Vagina (tissue), 2 donors: Measurements from ENCODE around the gene ZBTB11. TPM values are rescaled to one million over a fixed set of nuclear protein-coding genes. Genes with fewer than 3 reads are reported as not detected.
"Not testable (repeated sequence)": the region's sequence is repeated elsewhere in the genome, so short reads cannot be mapped to it uniquely, and the experiment has no call there.

ENCODE experiments used
- DNase-seq, 2 donors: peaks; one replicate each; pipeline ENCODE4 v3.0.0-alpha.2; 2017; ENCODE audit errors: extremely low spot score in 2 of 2
- H3K27ac ChIP-seq: fragments of 200-600 bp; sonication (generic); one replicate; pipeline ENCODE4 v1.5.1; 2019
- H3K27me3 ChIP-seq: fragments of 200-600 bp; sonication (generic); one replicate; pipeline ENCODE4 v1.5.1; 2019
- H3K36me3 ChIP-seq, 2 donors: fragments of 200-600 bp; sonication (generic); one replicate each; pipeline ENCODE4 v1.5.1; 2017 to 2019
- H3K4me1 ChIP-seq: fragments of 200-600 bp; sonication (generic); one replicate; pipeline ENCODE4 v1.5.1; 2019
- H3K4me3 ChIP-seq, 2 donors: fragments of 200-600 bp; sonication (generic); 1 replicate in 1 of 2; 2 replicates in 1 of 2; pipeline ENCODE4 v1.5.1; 2016 to 2019
- H3K9me3 ChIP-seq: fragments of 200-600 bp; sonication (generic); one replicate; pipeline ENCODE4 v1.5.1; 2019
- POLR2A ChIP-seq, 2 donors: fragments of 450-650 bp; IDR thresholded peaks; one replicate each; pipeline ENCODE4 v1.6.1; 2017; ENCODE audit warnings: antibody characterized with exemption in 2 of 2, mild to moderate bottlenecking in 2 of 2, moderate library complexity in 2 of 2
- POLR2AphosphoS5 ChIP-seq, 2 donors: sonication (generic); formaldehyde crosslinking; IDR thresholded peaks; one replicate each; pipeline ENCODE4 v1.9.0; 2017; ENCODE audit warnings: antibody characterized with exemption in 2 of 2, mild to moderate bottlenecking in 2 of 2, low read depth in 1 of 2; ENCODE audit not compliant: insufficient read depth in 1 of 2
- intact Hi-C: fragments of 100-400 bp; cut with DNase I; formaldehyde crosslinking; loops from one replicate; pipeline ENCODE4 v1.15.1; 2023
- total RNA-seq: library from RNA; depleted of rRNA; stranded (reverse); fragments of >200 nt; gene quantifications from one replicate; pipeline ENCODE4 v1.2.3, GENCODE V29; 2016
- TF ChIP-seq, protein P1 (sequence below), 3 experiments: fragments of 450-650 bp in 2 of 3; fragments of 200-600 bp in 1 of 3; sonication (generic) in 1 of 3; IDR thresholded peaks; one replicate each; pipeline ENCODE4 v1.5.1; 2017 to 2019; ENCODE audit warnings: antibody characterized with exemption in 3 of 3, mild to moderate bottlenecking in 2 of 3, moderate library complexity in 2 of 3

The ZBTB11 gene
- total RNA-seq, 1 donor from 2014 or later, result 27.5 TPM

GRCh38 chr3:101643009-101643844 is 33.7 kb downstream of the ZBTB11 start:
- intact Hi-C loops, result no loop called here
- H3K36me3 ChIP-seq, result peaks cover 0 to 3% of the 10 kb centered on the region in 2 donors
- no peak overlapping the region for H3K27ac ChIP-seq
- no peaks in the 10 kb centered on the region for H3K27me3 ChIP-seq
- peaks cover 7% of the 10 kb centered on the region for H3K4me1 ChIP-seq
- H3K9me3 ChIP-seq, result no peaks in the 10 kb centered on the region
- TF ChIP-seq POLR2A (IDR thresholded peaks at IDR 0.05) (no peak), POLR2AphosphoS5 (IDR thresholded peaks at IDR 0.05; ENCODE audit: insufficient read depth in 1 of 2, low read depth in 1 of 2) (no peak)
- TF ChIP-seq, protein P1, sequence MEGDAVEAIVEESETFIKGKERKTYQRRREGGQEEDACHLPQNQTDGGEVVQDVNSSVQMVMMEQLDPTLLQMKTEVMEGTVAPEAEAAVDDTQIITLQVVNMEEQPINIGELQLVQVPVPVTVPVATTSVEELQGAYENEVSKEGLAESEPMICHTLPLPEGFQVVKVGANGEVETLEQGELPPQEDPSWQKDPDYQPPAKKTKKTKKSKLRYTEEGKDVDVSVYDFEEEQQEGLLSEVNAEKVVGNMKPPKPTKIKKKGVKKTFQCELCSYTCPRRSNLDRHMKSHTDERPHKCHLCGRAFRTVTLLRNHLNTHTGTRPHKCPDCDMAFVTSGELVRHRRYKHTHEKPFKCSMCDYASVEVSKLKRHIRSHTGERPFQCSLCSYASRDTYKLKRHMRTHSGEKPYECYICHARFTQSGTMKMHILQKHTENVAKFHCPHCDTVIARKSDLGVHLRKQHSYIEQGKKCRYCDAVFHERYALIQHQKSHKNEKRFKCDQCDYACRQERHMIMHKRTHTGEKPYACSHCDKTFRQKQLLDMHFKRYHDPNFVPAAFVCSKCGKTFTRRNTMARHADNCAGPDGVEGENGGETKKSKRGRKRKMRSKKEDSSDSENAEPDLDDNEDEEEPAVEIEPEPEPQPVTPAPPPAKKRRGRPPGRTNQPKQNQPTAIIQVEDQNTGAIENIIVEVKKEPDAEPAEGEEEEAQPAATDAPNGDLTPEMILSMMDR (IDR thresholded peaks at IDR 0.05), result no peak
- H3K4me3 ChIP-seq, result no peak overlapping the region
- no peak for DNase-seq

GRCh38 chr3:101642441-101642840 is 34.5 kb downstream of the ZBTB11 start:
- Histone ChIP-seq H3K4me1 (peaks cover 7% of the 10 kb centered on the region), H3K27me3 (no peaks in the 10 kb centered on the region), H3K9me3 (no peaks in the 10 kb centered on the region), H3K4me3 (no peak overlapping the region), H3K36me3 (no peaks in the 10 kb centered on the region), H3K27ac (no peak overlapping the region)
- DNase-seq, result no peak
- intact Hi-C loops, result no loop called here
- TF ChIP-seq POLR2AphosphoS5 (IDR thresholded peaks at IDR 0.05; ENCODE audit: insufficient read depth in 1 of 2, low read depth in 1 of 2) (no peak), POLR2A (IDR thresholded peaks at IDR 0.05) (no peak)
- TF ChIP-seq, protein P1 (IDR thresholded peaks at IDR 0.05), result no peak

GRCh38 chr3:101641397-101642115 is 35.4 kb downstream of the ZBTB11 start:
- H3K27me3 ChIP-seq, intact Hi-C loops, H3K36me3 ChIP-seq, H3K9me3 ChIP-seq, H3K4me3 ChIP-seq, DNase-seq, H3K27ac ChIP-seq, H3K4me1 ChIP-seq: not testable (repeated sequence)

GRCh38 chr3:101640256-101640655 is 36.7 kb downstream of the ZBTB11 start:
- intact Hi-C loops, result no loop called here
- Histone ChIP-seq H3K27me3 (no peaks in the 10 kb centered on the region), H3K27ac (no peak overlapping the region), H3K9me3 (no peaks in the 10 kb centered on the region), H3K4me1 (peaks cover 7% of the 10 kb centered on the region), H3K4me3 (no peak overlapping the region), H3K36me3 (no peaks in the 10 kb centered on the region)
- DNase-seq, result no peak
- TF ChIP-seq POLR2AphosphoS5 (IDR thresholded peaks at IDR 0.05; ENCODE audit: insufficient read depth in 1 of 2, low read depth in 1 of 2) (no peak), POLR2A (IDR thresholded peaks at IDR 0.05) (no peak)
- TF ChIP-seq, protein P1 (IDR thresholded peaks at IDR 0.05), result no peak

DNA sequence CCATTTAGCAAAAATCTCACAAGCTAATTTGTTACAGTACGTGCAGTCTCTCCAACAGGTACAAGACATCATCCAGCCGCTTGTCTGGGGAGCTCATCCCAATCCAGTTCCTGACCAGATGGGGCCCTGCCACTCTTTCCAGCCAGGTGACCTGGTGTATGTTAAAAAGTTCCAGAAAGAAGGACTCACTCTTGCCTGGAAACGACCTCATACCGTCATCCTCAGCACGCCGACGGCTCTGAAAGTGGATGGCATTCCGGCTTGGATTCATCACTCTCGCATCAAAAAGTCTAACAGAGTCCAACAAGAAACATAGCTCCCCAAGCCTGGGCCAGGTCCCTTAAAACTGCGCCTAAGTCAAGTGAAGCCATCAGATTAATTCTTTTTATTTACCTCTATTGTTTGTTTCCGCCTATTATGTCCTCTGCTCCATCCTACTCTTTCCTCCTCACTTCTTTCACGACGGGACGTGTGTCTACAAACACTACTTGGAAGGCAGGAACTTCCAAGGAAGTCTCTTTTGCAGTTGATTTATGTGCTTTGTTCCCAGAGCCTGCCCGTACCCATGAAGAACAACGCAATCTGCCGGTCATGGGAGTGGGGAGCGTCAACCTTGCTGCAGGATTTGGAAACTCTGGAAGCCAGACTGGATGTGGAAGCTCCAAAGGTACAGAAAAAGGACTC is 37.5 kb downstream of the ZBTB11 start:
- Histone ChIP-seq H3K27me3 (no peaks in the 10 kb centered on the region), H3K36me3 (no peaks in the 10 kb centered on the region), H3K27ac (no peak overlapping the region), H3K4me1 (peaks cover 7% of the 10 kb centered on the region), H3K4me3 (no peak overlapping the region), H3K9me3 (no peaks in the 10 kb centered on the region)
- no peak for TF ChIP-seq POLR2AphosphoS5 (IDR thresholded peaks at IDR 0.05; ENCODE audit: insufficient read depth in 1 of 2, low read depth in 1 of 2)
- DNase-seq, result no peak
- intact Hi-C loops, result no loop called here
